Non-pigmented ciliary epithelial cell (primary cell): ENCODE data around the gene ARL6IP5.

Experiments
- DNase-seq: peaks from one replicate; pipeline ENCODE4 v3.0.0-alpha.2; 2010; ENCODE audit warnings: low read depth

The ARL6IP5 gene

GRCh38 chr3:69085833-69086722 lies 1.3 kb downstream of the ARL6IP5 start:
- peak; percentile 75 for DNase-seq

- DNase-seq: no peak
Observed at GRCh38 chr3:69087030-69087791, 2.5 kb downstream of the ARL6IP5 start.

- DNase-seq: no peak
Observed at GRCh38 chr3:69088063-69088462, 3.3 kb downstream of the ARL6IP5 start.

GRCh38 chr3:69090021-69090420 lies 5.3 kb downstream of the ARL6IP5 start:
- peak; percentile 57 for DNase-seq

GRCh38 chr3:69091389-69092029 lies 6.8 kb downstream of the ARL6IP5 start:
- DNase-seq: no peak

GRCh38 chr3:69092030-69092516 lies 7.3 kb downstream of the ARL6IP5 start:
- no peak for DNase-seq

GRCh38 chr3:69094467-69095205 lies 9.9 kb downstream of the ARL6IP5 start:
- no peak for DNase-seq

- DNase-seq: no peak
Observed at GRCh38 chr3:69095636-69096035, 10.9 kb downstream of the ARL6IP5 start.

- no peak for DNase-seq
Observed at GRCh38 chr3:69096299-69096698, 11.6 kb downstream of the ARL6IP5 start.

- DNase-seq: no peak
Observed at GRCh38 chr3:69097407-69098086, 12.8 kb downstream of the ARL6IP5 start.

GRCh38 chr3:69099576-69099975 lies 14.8 kb downstream of the ARL6IP5 start:
- DNase-seq: no peak

GRCh38 chr3:69102384-69102783 lies 17.6 kb downstream of the ARL6IP5 start:
- DNase-seq: no peak

- no peak for DNase-seq
Observed at GRCh38 chr3:69103123-69103522, 18.4 kb downstream of the ARL6IP5 start.

GRCh38 chr3:69104586-69104985 lies 19.8 kb downstream of the ARL6IP5 start:
- no peak for DNase-seq

- no peak for DNase-seq
Observed at GRCh38 chr3:69105320-69105719, 20.6 kb downstream of the ARL6IP5 start.

- DNase-seq: no peak
Observed at GRCh38 chr3:69107841-69108240, 23.1 kb downstream of the ARL6IP5 start.

- no peak for DNase-seq
Observed at GRCh38 chr3:69108811-69109210, 24.1 kb downstream of the ARL6IP5 start.

- DNase-seq: no peak
Observed at GRCh38 chr3:69110941-69111546, 26.3 kb downstream of the ARL6IP5 start.

- DNase-seq: no peak
Observed at GRCh38 chr3:69113536-69113935, 28.8 kb downstream of the ARL6IP5 start.

GRCh38 chr3:69115731-69116130 lies 31.0 kb downstream of the ARL6IP5 start:
- DNase-seq: no peak

GRCh38 chr3:69116162-69116561 lies 31.4 kb downstream of the ARL6IP5 start:
- DNase-seq: no peak
